Stimulated activated CD4-positive, alpha-beta T cell treated with anti-CD3 and anti-CD28 coated beads, Interleukin-4, amount 100 ng/mL, for 4 hours (primary cell): Measurements from ENCODE around the gene ANXA4.
"Not testable (repeated sequence)": the region's sequence is repeated elsewhere in the genome, so short reads cannot be mapped to it uniquely, and the experiment has no call there.

Source experiments
- DNase-seq, 2 experiments: peaks; one replicate each; pipeline ENCODE4 v3.0.0-alpha.2; 2020

ANXA4 gene

DNA sequence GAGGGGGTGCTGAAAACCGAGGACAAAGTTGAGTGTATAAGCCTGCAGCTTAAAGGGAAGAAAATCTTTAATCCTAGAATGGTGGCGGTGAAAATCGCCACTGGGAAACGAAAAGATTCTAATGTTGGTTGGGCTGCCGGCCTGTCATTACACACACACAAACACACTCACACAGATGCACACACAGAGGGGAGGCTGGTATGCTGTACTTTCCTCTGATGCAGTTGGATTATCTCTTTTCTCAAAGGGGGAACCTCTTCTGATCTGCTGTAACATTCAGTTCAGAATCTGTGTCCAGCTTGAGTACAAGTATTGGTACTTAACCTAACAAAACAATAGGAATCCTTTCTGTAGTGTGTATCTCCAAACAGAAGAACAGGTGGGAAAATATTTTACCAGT, 39.0 kb downstream of the ANXA4 start:
- DNase-seq: no peak

DNA sequence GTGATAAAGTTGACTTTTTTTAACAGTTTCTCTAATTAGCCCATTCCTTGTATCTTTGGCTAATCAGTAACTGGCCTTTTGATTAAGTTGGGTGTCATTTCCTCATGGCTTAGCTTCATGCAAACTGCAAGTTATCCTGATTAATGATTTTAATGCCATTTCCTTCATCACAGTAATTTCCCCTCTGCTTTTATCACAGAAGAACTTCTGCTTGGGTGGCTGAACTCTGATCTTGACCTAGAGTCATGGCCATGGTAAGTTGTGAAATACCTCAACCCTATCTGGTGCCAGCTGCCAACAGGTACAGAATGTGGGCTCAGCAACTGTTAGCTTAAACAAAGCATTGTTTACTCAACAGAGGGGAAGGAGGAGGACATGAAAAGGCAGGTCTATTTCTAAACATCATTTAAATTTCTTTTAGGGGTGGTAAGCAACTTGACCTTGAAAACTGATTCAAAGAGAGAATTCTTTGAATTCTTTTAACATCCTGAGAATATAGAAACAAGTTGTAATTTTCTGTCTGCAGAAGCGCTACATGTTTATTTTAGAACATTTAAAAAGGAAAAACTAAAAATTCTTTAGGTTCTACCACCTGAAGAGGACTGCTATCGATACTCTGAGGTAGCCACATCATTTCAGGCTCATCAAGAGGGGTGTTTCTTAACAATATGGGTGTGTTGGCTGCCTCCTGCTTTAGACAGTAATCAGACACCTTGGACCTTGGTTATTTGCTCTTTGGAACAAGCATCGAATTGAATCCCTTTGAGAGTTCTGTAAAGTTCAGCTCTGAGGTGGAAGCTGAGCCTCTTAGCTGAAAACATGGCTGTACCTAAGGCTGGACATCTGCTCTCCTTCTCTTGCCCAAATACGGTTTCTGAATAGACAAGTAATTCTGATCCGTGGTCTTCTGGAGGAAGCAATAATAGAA, 39.7 kb downstream of the ANXA4 start:
- DNase-seq: no peak

- no peak for DNase-seq
Observed at GRCh38 chr2:69784228-69784627, 42.3 kb downstream of the ANXA4 start.

GRCh38 chr2:69785358-69785757, 43.4 kb downstream of the ANXA4 start:
- DNase-seq: no peak

GRCh38 chr2:69786052-69786560, 44.2 kb downstream of the ANXA4 start:
- no peak for DNase-seq

GRCh38 chr2:69789175-69789721, 47.3 kb downstream of the ANXA4 start:
- no peak for DNase-seq

GRCh38 chr2:69789772-69790600, 48.1 kb downstream of the ANXA4 start:
- DNase-seq: no peak

DNA sequence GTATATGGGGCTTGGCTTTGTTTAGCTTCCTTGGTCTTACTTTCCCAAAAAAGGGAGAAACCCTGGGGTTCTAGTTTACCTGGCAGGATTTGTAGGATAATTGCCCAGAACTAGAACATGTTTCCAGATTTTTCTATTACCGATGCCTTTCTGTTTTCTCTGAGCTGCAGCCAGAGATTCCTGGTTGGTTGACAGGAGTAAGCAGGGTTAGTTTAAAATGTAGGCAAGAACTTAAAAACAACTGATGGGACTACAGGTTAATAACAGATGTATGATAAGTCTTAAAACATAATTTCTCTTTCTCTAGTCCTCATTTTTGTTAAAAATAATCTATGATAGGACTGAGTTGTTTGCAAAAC, 48.6 kb downstream of the ANXA4 start:
- DNase-seq: no peak

DNA sequence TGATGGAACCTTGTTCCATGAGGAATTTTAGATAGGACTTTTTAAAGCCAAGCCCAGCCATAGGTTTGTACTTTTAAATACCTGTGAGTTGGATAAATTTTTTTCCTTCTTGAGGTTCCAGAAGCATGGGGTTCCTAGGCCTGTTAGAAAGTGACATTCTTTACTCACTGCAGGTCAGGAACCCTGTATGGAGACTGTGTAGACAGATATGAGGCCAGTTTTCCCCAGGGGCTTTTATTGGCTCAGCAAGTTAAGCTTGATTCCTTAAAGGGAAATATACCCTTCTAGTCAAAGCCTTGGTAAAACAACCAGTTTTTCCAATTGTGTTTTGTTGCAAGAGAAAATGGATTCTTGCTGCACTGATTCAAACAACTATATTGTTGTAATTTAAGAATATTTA, 49.1 kb downstream of the ANXA4 start:
- no peak for DNase-seq

DNA sequence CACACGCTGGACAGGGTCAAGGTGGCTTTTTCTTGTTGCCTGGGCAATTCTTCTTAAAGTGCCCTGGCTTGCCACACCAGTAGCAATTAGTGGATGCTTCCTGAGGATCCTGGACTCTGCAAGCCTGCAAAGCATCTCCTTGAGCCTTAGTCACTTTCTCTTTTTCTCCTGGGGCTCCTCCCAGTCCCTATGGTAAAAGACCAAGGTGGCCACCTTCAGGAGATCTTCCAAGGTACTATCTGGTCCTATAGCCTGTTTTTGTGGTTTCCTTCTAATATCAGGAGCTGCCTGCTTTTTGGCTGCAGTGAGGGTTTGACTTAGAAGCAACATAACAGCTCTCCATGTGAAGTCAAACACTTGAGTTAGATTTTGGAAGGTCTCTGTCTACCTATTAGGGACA, 54.2 kb downstream of the ANXA4 start:
- no peak for DNase-seq

- DNase-seq: no peak
Observed at GRCh38 chr2:69797235-69797634, 55.3 kb downstream of the ANXA4 start.

- DNase-seq: no peak
Observed at GRCh38 chr2:69797836-69798289, 55.9 kb downstream of the ANXA4 start.

- no peak for DNase-seq
Observed at GRCh38 chr2:69798290-69798908, 56.5 kb downstream of the ANXA4 start.

GRCh38 chr2:69798909-69799526, 57.1 kb downstream of the ANXA4 start:
- DNase-seq: no peak

- no peak for DNase-seq
Observed at GRCh38 chr2:69801745-69802290, 59.9 kb downstream of the ANXA4 start.

- DNase-seq: not testable (repeated sequence)
Observed at GRCh38 chr2:69802781-69803367, 60.9 kb downstream of the ANXA4 start.

GRCh38 chr2:69804416-69804815, 62.5 kb downstream of the ANXA4 start:
- DNase-seq: no peak

- DNase-seq: no peak
Observed at GRCh38 chr2:69805887-69806286, 64.0 kb downstream of the ANXA4 start.

- DNase-seq: no peak
Observed at GRCh38 chr2:69807821-69808540, 66.0 kb downstream of the ANXA4 start.

DNA sequence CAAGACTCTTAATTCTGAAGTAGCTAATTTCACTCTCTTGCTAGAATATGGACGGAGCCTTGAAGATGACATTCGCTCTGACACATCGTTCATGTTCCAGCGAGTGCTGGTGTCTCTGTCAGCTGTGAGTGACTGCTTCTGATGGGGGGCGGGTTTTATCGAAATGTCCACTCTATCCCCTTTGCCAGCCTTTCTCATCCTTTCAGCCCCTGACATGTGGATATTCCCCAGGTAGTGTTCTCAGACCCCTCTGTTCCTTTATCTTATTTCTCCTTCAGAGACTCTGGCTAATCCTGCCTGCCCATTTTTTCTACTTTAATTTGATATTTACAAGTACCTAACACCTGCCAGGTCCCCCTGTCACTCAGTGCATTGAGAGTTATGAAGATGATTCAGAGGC, 68.6 kb downstream of the ANXA4 start:
- no peak for DNase-seq

GRCh38 chr2:69811018-69811417, 69.1 kb downstream of the ANXA4 start:
- no peak for DNase-seq
